Neural cell (in vitro differentiated cells): ENCODE data around the gene SNTG2. TPM values are rescaled to one million over a fixed set of nuclear protein-coding genes. Genes with fewer than 3 reads are reported as not detected.
"Not testable (repeated sequence)": the region's sequence is repeated elsewhere in the genome, so short reads cannot be mapped to it uniquely, and the experiment has no call there.

ENCODE experiments used
- H2AFZ ChIP-seq: fragments of 200-600, 300-800 bp; sonication (generic), shearing (Covaris generic); 2 replicates; pipeline ENCODE4 v1.6.0; 2014; ENCODE audit warnings: low read depth, mild to moderate bottlenecking, antibody characterized with exemption, low read length, moderate library complexity
- H3F3A ChIP-seq: fragments of 200-600 bp; shearing (Covaris generic); 2 replicates; pipeline ENCODE4 v1.6.1; 2016; ENCODE audit warnings: mild to moderate bottlenecking, moderate library complexity, mixed read lengths, antibody characterized with exemption, low read length; ENCODE audit not compliant: insufficient read depth, poor library complexity, severe bottlenecking
- H3K27ac ChIP-seq: fragments of 200-600, 300-800 bp; sonication (generic), shearing (Covaris generic); 2 replicates; pipeline ENCODE4 v1.5.1; 2014; ENCODE audit warnings: mild to moderate bottlenecking, low read length, moderate library complexity
- H3K27me3 ChIP-seq: fragments of 300-800, 200-600 bp; sonication (generic), shearing (Covaris generic); 2 replicates; pipeline ENCODE4 v1.6.0; 2014; ENCODE audit warnings: mild to moderate bottlenecking, low read depth, low read length, moderate library complexity; ENCODE audit not compliant: insufficient read depth
- H3K36me3 ChIP-seq: fragments of 300-800, 200-600 bp; sonication (generic), shearing (Covaris generic); 2 replicates; pipeline ENCODE4 v1.5.1; 2014; ENCODE audit warnings: mild to moderate bottlenecking, antibody characterized with exemption, low read length, moderate library complexity; ENCODE audit not compliant: insufficient read depth
- H3K4me2 ChIP-seq: fragments of 300-800, 200-600 bp; sonication (generic), shearing (Covaris generic); 2 replicates; pipeline ENCODE4 v1.6.0; 2014; ENCODE audit warnings: mild to moderate bottlenecking, low read length
- H3K4me3 ChIP-seq: fragments of 300-800, 200-600 bp; sonication (generic), shearing (Covaris generic); 2 replicates; pipeline ENCODE4 v1.5.1; 2014; ENCODE audit warnings: mild to moderate bottlenecking, low read length, moderate library complexity
- H3K79me2 ChIP-seq: fragments of 200-600 bp; shearing (Covaris generic); replicated peaks from 2 replicates; pipeline ENCODE4 v1.6.0; 2014; ENCODE audit warnings: mild to moderate bottlenecking, low read length, moderate library complexity; ENCODE audit not compliant: insufficient read depth
- H3K9ac ChIP-seq: fragments of 300-800, 200-600 bp; sonication (generic), shearing (Covaris generic); 2 replicates; pipeline ENCODE4 v1.6.1; 2016; ENCODE audit warnings: mild to moderate bottlenecking, low read length, mixed read lengths
- H3K9me2 ChIP-seq: fragments of 200-600 bp; shearing (Covaris generic); 2 replicates; pipeline ENCODE4 v1.6.1; 2016; ENCODE audit warnings: mild to moderate bottlenecking, low read length, mixed read lengths; ENCODE audit not compliant: insufficient read depth
- H3K9me3 ChIP-seq: fragments of 200-600, 300-800 bp; sonication (generic), shearing (Covaris generic); 2 replicates; pipeline ENCODE4 v1.6.1; 2016; ENCODE audit warnings: mild to moderate bottlenecking, mixed run types, low read length, moderate library complexity, mixed read lengths
- H4K20me1 ChIP-seq: fragments of 200-600 bp; shearing (Covaris generic); 2 replicates; pipeline ENCODE4 v1.6.1; 2016; ENCODE audit warnings: mild to moderate bottlenecking, mixed run types; ENCODE audit not compliant: insufficient read depth
- CTCF ChIP-seq: fragments of 450-650 bp; IDR thresholded peaks from 2 replicates; pipeline ENCODE4 v1.5.1; 2014; ENCODE audit warnings: antibody characterized with exemption, mild to moderate bottlenecking, moderate library complexity; ENCODE audit not compliant: poor library complexity, severe bottlenecking
- EP300 ChIP-seq: fragments of 450-650 bp; conservative IDR thresholded peaks from 2 replicates; pipeline ENCODE4 v1.6.1; 2014; ENCODE audit warnings: antibody characterized with exemption, mild to moderate bottlenecking, moderate library complexity; ENCODE audit not compliant: poor library complexity, severe bottlenecking
- EZH2 ChIP-seq: fragments of 200-600, 300-800 bp; shearing (Covaris generic), sonication (generic); IDR thresholded peaks from 2 replicates; pipeline ENCODE4 v1.6.1; 2014; ENCODE audit warnings: antibody characterized with exemption, low read length, borderline replicate concordance, mild to moderate bottlenecking; ENCODE audit not compliant: insufficient read depth, poor library complexity, severe bottlenecking
- MXI1 ChIP-seq: fragments of 450-650 bp; conservative IDR thresholded peaks from 2 replicates; pipeline ENCODE4 v1.6.1; 2014; ENCODE audit warnings: antibody characterized with exemption, mild to moderate bottlenecking; ENCODE audit not compliant: poor library complexity, severe bottlenecking
- POLR2AphosphoS5 ChIP-seq: IDR thresholded peaks from 2 replicates; pipeline ENCODE4 v1.6.1; 2012
- RAD21 ChIP-seq: fragments of 450-650 bp; conservative IDR thresholded peaks from 2 replicates; pipeline ENCODE4 v1.6.1; 2014; ENCODE audit warnings: antibody characterized with exemption, mild to moderate bottlenecking, moderate library complexity
- REST ChIP-seq: IDR thresholded peaks from 2 replicates; pipeline ENCODE4 v1.6.1; 2012; ENCODE audit warnings: borderline replicate concordance
- SMC3 ChIP-seq: fragments of 450-650 bp; conservative IDR thresholded peaks from 2 replicates; pipeline ENCODE4 v1.6.1; 2014; ENCODE audit warnings: antibody characterized with exemption, mild to moderate bottlenecking, moderate library complexity; ENCODE audit not compliant: poor library complexity
- TAF1 ChIP-seq: IDR thresholded peaks from 2 replicates; pipeline ENCODE4 v1.6.1; 2012; ENCODE audit warnings: low read depth
- polyA plus RNA-seq: library from polyadenylated mRNA; depleted of rRNA; stranded (reverse); fragments of >200 nt; gene quantifications from 2 replicates; pipeline ENCODE4 v1.2.3, GENCODE V29; 2014

The SNTG2 gene
- polyA plus RNA-seq, 1 donor from 2014 or later: not detected

- Histone ChIP-seq H3K9me3 (no peaks in the 10 kb centered on the region), H3K9me2 (no peaks in the 10 kb centered on the region), H3K79me2 (no peaks in the 10 kb centered on the region), H3K4me3 (no peak overlapping the region), H3K36me3 (no peaks in the 10 kb centered on the region), H3K27me3 (no peaks in the 10 kb centered on the region), H3K4me2 (no peak overlapping the region), H4K20me1 (no peaks in the 10 kb centered on the region), H3K9ac (no peak overlapping the region), H2AFZ (no peak overlapping the region), H3K27ac (no peak overlapping the region), H3F3A (no peaks in the 10 kb centered on the region)
- TF ChIP-seq RAD21 (no peak), SMC3 (no peak), EP300 (no peak), POLR2AphosphoS5 (no peak), TAF1 (no peak), EZH2 (no peak), REST (no peak)
These were observed 276.1 kb downstream of the SNTG2 start for GRCh38 chr2:1226766-1227165.

- TF ChIP-seq MXI1 (no peak), REST (no peak), CTCF (no peak)
- H3F3A ChIP-seq: no peaks in the 10 kb centered on the region
- H3K27me3 ChIP-seq: no peaks in the 10 kb centered on the region
- H3K9ac ChIP-seq: no peak overlapping the region
- H3K27ac ChIP-seq: no peak overlapping the region
- no peak overlapping the region for H3K4me3 ChIP-seq
- H3K79me2 ChIP-seq: no peaks in the 10 kb centered on the region
- no peak overlapping the region for H3K4me2 ChIP-seq
- H4K20me1 ChIP-seq: no peaks in the 10 kb centered on the region
- no peaks in the 10 kb centered on the region for H3K9me3 ChIP-seq
- H3K36me3 ChIP-seq: no peaks in the 10 kb centered on the region
- H3K9me2 ChIP-seq: no peaks in the 10 kb centered on the region
- H2AFZ ChIP-seq: no peak overlapping the region
These were observed 276.7 kb downstream of the SNTG2 start for GRCh38 chr2:1227274-1227900.

GRCh38 chr2:1229596-1229995 lies 278.9 kb downstream of the SNTG2 start:
- not testable (repeated sequence) for H3K36me3 ChIP-seq, H3K79me2 ChIP-seq, H3K9ac ChIP-seq, H3K9me3 ChIP-seq, H3K27me3 ChIP-seq, H4K20me1 ChIP-seq, H3K4me3 ChIP-seq, H3K27ac ChIP-seq, H3K4me2 ChIP-seq, H2AFZ ChIP-seq, H3K9me2 ChIP-seq, H3F3A ChIP-seq
